Right lung (tissue), 5 donors: ENCODE measurements around the gene AKAP9. TPM values are rescaled to one million over a fixed set of nuclear protein-coding genes. Genes with fewer than 3 reads are reported as not detected.
"Not testable (repeated sequence)": the region's sequence is repeated elsewhere in the genome, so short reads cannot be mapped to it uniquely, and the experiment has no call there.

ENCODE experiments used
- DNase-seq, 2 donors: peaks; one replicate each; pipeline ENCODE4 v3.0.0-alpha.2; 2013
- polyA plus RNA-seq, 5 donors: library from polyadenylated mRNA; unstranded; fragments of 120-200 nt; gene quantifications; one replicate each; pipeline versions ENCODE4 v1.2.1 to v1.2.3, GENCODE V29; 2013; ENCODE audit warnings: inconsistent platforms in 1 of 5, low replicate concordance in 1 of 5; ENCODE audit not compliant: insufficient read length in 5 of 5, insufficient read depth in 1 of 5

Gene AKAP9
- polyA plus RNA-seq, 5 donors: 66.0 to 104 (median 88.3) TPM

GRCh38 chr7:92002720-92003119 is 62.1 kb downstream of the AKAP9 start:
- DNase-seq: no peak

- DNase-seq: no peak
Measured at GRCh38 chr7:92006046-92006445, 65.4 kb downstream of the AKAP9 start.

GRCh38 chr7:92010215-92010614 is 69.6 kb downstream of the AKAP9 start:
- no peak for DNase-seq

GRCh38 chr7:92013611-92014010 is 72.9 kb downstream of the AKAP9 start:
- no peak for DNase-seq

- no peak for DNase-seq
Measured at GRCh38 chr7:92020636-92021035, 80.0 kb downstream of the AKAP9 start.

GRCh38 chr7:92025260-92025659 is 84.6 kb downstream of the AKAP9 start:
- no peak for DNase-seq

- not testable (repeated sequence) for DNase-seq
Measured at GRCh38 chr7:92026635-92027034, 86.0 kb downstream of the AKAP9 start.

GRCh38 chr7:92027128-92027527 is 86.5 kb downstream of the AKAP9 start:
- DNase-seq: not testable (repeated sequence)

GRCh38 chr7:92028226-92028625 is 87.6 kb downstream of the AKAP9 start:
- no peak for DNase-seq

GRCh38 chr7:92028686-92029085 is 88.0 kb downstream of the AKAP9 start:
- DNase-seq: peak in 1 of 2 donors; percentile 11

GRCh38 chr7:92034116-92034515 is 93.5 kb downstream of the AKAP9 start:
- no peak for DNase-seq

GRCh38 chr7:92035576-92035975 is 94.9 kb downstream of the AKAP9 start:
- DNase-seq: no peak

- DNase-seq: no peak
Measured at GRCh38 chr7:92039900-92040299, 99.2 kb downstream of the AKAP9 start.

- DNase-seq: no peak
Measured at GRCh38 chr7:92042056-92042737, 101.5 kb downstream of the AKAP9 start.

- DNase-seq: no peak
Measured at GRCh38 chr7:92043098-92043497, 102.4 kb downstream of the AKAP9 start.

GRCh38 chr7:92043637-92044036 is 103.0 kb downstream of the AKAP9 start:
- no peak for DNase-seq

GRCh38 chr7:92044148-92044547 is 103.5 kb downstream of the AKAP9 start:
- DNase-seq: no peak

GRCh38 chr7:92044940-92045339 is 104.3 kb downstream of the AKAP9 start:
- DNase-seq: no peak

GRCh38 chr7:92051655-92052054 is 111.0 kb downstream of the AKAP9 start:
- no peak for DNase-seq

- no peak for DNase-seq
Measured at GRCh38 chr7:92052159-92052558, 111.5 kb downstream of the AKAP9 start.

- DNase-seq: no peak
Measured at GRCh38 chr7:92052684-92053083, 112.0 kb downstream of the AKAP9 start.

GRCh38 chr7:92053312-92053711 is 112.7 kb downstream of the AKAP9 start:
- no peak for DNase-seq

GRCh38 chr7:92056286-92056685 is 115.6 kb downstream of the AKAP9 start:
- no peak for DNase-seq

GRCh38 chr7:92057375-92057774 is 116.7 kb downstream of the AKAP9 start:
- DNase-seq: peak; percentile 12 to 30
